TTC549 (cell line): ENCODE measurements around the gene ZBTB34.

Source experiments
- FAIRE-seq: peaks from 2 replicates; lab custom pipeline; 2012; peaks lifted over from hg19 to GRCh38; lab: Jason Lieb, UNC

Gene ZBTB34

DNA sequence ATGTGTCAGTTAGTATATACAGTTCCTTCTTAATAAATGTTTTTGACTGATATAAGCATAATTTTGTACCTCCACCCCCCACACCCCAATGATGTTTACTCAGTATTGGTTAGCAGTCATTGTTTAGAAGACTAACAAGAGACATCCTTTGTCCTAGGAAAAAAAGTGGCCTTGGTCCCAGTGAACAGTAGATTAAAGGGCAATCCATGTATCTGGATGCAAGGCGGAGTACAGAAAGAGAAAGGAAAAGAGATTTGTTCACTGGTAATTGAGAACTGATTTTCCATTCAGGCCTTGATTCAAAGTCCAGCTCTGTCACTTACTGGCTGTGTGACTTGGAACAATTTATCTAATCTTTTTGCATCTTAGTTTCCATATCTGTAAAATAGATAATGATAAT, 58.8 kb downstream of the ZBTB34 start:
- no peak for FAIRE-seq

DNA sequence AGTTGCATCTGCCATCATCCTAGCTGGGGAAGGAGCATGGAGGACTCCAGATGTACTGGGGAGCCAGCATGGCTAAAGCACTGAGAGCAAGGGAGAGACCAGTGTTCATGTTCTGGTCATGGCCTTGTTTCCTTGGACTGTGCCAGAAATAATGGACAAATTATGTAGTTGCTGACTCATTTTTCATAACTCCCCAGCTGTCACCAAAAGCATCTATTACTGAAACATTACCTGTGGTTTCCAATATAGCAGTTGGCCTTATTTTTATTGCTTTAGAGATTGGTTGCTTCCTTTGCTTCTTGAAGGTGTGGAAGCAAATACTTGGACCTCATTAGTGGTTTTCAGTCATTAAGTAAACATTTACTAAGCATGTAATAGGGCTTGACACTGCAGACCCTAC, 65.4 kb downstream of the ZBTB34 start:
- FAIRE-seq, result no peak

DNA sequence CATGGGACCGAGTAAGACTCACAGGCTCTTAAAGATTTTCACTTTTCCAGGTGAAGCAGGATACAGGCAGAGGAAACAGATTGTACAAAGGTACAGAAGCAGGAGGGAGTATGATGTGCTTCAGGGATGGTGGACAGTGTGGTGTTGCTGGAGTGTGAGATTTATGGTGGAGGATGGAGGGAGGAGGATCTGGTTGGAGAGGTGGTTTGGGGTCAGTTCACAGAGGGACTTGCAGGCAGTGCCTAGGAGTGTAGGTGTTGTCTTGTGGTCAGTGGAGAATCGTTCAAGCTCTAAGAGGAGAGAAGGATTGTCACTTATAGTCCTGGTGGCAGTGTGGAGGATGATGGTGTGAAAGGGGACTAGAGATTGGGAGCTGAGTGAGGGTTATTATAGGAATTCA, 65.9 kb downstream of the ZBTB34 start:
- FAIRE-seq, result no peak

DNA sequence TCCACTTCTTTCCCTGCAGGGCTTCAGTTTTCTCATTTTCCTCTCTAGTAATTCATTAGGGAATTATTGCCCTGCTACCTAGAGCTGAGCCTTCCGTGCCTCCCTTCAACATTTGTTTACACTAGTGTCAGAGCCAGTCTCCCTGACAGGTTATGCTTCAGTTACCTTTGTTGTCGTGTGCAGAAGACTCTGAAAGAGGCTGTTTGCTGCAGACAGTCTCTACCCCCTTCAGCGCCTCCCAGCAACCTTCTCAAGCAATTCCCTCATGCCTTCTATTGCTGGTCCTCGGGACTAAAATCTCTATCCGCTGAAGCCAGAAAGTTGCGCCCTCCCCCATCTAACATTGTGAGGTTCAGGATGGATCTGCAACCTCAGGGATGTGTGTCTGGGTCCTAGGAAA, 67.0 kb downstream of the ZBTB34 start:
- no peak for FAIRE-seq

DNA sequence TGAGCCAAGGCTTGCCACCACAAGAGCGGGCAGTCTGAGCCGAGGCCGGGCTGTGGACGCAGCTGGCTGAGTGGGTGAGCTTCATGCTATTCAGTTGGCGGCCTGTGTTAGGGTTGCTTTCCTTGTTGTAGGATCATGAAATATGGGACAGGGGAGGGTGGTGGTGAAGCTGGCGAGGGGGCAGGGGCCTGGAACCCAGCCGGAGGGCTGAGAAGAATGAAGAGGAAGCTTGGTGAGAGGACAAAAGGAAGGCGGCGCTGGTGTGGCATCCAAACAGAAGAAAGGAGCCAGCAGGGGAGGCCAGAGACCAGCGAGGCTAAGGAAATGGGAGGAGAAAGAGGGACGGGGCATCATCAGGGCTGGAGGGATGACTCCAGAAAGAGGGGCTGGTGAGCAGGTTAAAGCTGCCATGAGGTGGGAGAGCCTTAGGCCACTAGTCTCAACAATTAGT, 72.5 kb downstream of the ZBTB34 start:
- no peak for FAIRE-seq

DNA sequence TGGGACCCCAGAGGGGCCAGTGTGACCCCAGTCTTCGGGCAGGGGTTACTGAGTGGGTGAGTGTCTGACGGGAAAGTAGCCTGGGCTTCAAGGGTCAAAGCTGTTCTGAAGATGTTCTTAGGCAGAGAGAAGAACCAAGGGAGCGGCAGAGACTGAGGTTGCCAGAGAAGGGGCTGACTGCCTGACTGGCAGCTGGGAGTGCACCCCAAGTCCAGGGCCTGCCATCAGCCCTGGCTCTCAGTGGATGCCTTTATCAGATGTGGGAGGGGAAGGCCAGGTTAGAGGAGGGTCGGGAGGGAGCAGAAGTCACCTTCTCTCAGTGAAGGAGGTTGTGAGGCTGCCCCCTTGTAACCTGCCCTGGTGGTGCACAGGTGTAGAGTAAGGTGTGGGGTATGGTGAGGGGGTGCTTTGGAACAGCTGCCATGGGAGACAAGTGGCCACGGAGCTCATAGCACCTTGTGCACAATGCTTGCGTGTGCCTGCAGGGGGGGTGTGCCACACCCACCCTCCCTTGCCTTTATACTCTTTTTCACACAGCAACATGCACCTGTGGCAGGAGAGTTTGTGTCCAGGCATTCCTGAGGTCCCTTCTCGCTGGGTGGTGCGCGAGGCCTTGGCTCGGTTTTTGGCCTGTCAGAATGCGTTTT, 73.0 kb downstream of the ZBTB34 start:
- FAIRE-seq, result no peak

DNA sequence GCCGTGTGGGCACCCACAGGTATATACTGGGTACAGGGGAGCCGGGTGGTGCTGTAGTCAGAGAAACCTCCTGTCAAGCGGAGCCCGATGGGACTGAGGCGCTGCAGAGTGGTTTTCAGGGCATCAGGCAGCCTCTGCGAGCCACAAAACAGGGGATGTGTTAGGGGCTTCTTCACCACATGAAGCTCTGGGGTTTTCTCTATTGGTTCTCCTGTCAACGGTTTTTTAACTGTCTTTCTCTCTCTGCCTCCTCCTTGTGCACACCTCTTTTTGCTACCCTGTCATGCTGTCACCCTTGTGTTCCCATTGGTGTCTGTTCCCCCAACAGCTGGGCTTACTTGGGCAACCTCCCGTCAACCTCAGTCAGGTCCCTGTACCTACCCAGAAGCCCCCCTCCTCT, 74.0 kb downstream of the ZBTB34 start:
- FAIRE-seq, result no peak
